HG02970 (cell line): ENCODE measurements around the gene BEND7.
"Not testable (repeated sequence)": the region's sequence is repeated elsewhere in the genome, so short reads cannot be mapped to it uniquely, and the experiment has no call there.

Experiments
- ATAC-seq: cut with Tn5 transposase; IDR thresholded peaks from one replicate; pipeline ENCODE4 v1.9.1; 2021; ENCODE audit warnings: mild to moderate bottlenecking, moderate library complexity, moderate number of reproducible peaks; ENCODE audit not compliant: unreplicated experiment, low FRiP score

BEND7 gene

GRCh38 chr10:13483951-13484350 lies 44.9 kb downstream of the BEND7 start:
- ATAC-seq, result no peak

- ATAC-seq, result no peak
Measured at GRCh38 chr10:13483073-13483472, 45.7 kb downstream of the BEND7 start.

GRCh38 chr10:13481690-13482089 lies 47.1 kb downstream of the BEND7 start:
- ATAC-seq, result no peak

GRCh38 chr10:13475124-13475523 lies 53.7 kb downstream of the BEND7 start:
- no peak for ATAC-seq

GRCh38 chr10:13473986-13474385 lies 54.8 kb downstream of the BEND7 start:
- ATAC-seq, result no peak

- ATAC-seq, result no peak
Measured at GRCh38 chr10:13472359-13472758, 56.5 kb downstream of the BEND7 start.

- no peak for ATAC-seq
Measured at GRCh38 chr10:13470270-13470669, 58.5 kb downstream of the BEND7 start.

- no peak for ATAC-seq
Measured at GRCh38 chr10:13462551-13462950, 66.3 kb downstream of the BEND7 start.

- ATAC-seq, result no peak
Measured at GRCh38 chr10:13458687-13459012, 70.2 kb downstream of the BEND7 start.

- ATAC-seq, result no peak
Measured at GRCh38 chr10:13457958-13458686, 70.7 kb downstream of the BEND7 start.

- ATAC-seq, result no peak
Measured at GRCh38 chr10:13453896-13454295, 74.9 kb downstream of the BEND7 start.

- no peak for ATAC-seq
Measured at GRCh38 chr10:13450069-13450468, 78.7 kb downstream of the BEND7 start.

GRCh38 chr10:13449296-13449695 lies 79.5 kb downstream of the BEND7 start:
- ATAC-seq, result no peak

GRCh38 chr10:13448216-13448615 lies 80.6 kb downstream of the BEND7 start:
- ATAC-seq, result no peak

- no peak for ATAC-seq
Measured at GRCh38 chr10:13445656-13446400, 83.0 kb downstream of the BEND7 start.

- ATAC-seq, result no peak
Measured at GRCh38 chr10:13441476-13441875, 87.3 kb downstream of the BEND7 start.

GRCh38 chr10:13440185-13441061 lies 88.4 kb downstream of the BEND7 start:
- peak; percentile 60 for ATAC-seq

GRCh38 chr10:13439313-13440184 lies 89.3 kb downstream of the BEND7 start:
- no peak for ATAC-seq

- no peak for ATAC-seq
Measured at GRCh38 chr10:13437026-13437555, 91.7 kb downstream of the BEND7 start.

GRCh38 chr10:13427943-13428342 lies 100.9 kb downstream of the BEND7 start:
- not testable (repeated sequence) for ATAC-seq
